ENCODE data around the gene DDX1. TPM values are rescaled to one million over a fixed set of nuclear protein-coding genes. Genes with fewer than 3 reads are reported as not detected.

Gene DDX1
- total and polyA plus RNA-seq, 10 donors: 32.6 to 62.0 (median 48.3) TPM

DNA sequence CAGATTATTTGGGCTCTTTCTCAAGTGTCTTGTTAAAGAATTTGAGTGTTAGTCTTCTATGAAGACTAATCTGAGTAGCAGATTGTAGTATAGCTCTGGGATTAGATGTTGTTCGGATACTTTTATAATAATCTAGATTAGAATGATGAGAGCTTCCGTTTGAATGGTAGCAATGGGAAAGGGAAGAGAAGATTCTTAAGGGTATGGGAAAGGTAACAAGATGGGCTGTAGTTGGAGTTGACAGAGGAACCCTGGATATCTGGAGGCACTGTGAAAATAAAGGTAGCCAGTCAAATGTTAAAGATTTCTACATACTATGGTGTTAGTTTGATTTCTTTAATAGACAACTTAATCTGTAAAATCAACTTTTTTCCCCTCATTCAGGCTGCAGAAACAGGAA is 4.7 kb downstream of the DDX1 start:
- intact Hi-C loops (cut with DNase I; ENCODE audit: low total_unique reads): no loop called here
- Histone ChIP-seq H3K9me3 (no peaks in the 10 kb centered on the region), H3K4me3 (no peak overlapping the region), H3K4me1 (peaks cover 5 to 35% (median 30%) of the 10 kb centered on the region in 6 donors), H3K27me3 (replicated peaks in 1 of 7) (no peaks in the 10 kb centered on the region), H3K36me3 (peaks cover 12 to 71% (median 62%) of the 10 kb centered on the region in 6 donors), H3K27ac (no peak overlapping the region)
- 83 to 88% (median 84%) methylated on average over 2 of the region's 2 CpGs for WGBS, 5 donors
- no peak for TF ChIP-seq POLR2AphosphoS5 (IDR thresholded peaks at IDR 0.05)
- DNase-seq: no peak

DNA sequence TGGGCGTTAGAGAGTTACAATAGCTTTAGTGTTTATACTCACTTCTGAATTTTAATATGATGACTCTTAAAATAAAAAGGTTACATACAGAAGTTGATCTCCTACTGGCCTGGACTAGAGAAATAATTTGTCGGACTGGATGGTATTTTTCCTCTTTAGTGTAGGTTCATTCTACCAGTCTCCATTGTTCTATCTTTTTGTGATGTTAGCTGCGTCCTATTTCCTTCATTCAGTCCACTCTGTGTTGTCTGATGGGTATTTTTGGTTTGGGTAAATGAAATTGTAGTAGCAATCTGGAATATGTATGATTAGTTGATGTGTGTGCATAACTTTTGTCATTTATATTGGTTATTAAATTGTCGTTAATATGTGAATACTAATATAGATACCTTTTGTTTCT is 5.3 kb downstream of the DDX1 start:
- intact Hi-C loops (cut with DNase I; ENCODE audit: low total_unique reads): no loop called here
- no peaks in the 10 kb centered on the region for H3K9me3 ChIP-seq
- H3K27me3 ChIP-seq (replicated peaks in 1 of 7): no peaks in the 10 kb centered on the region
- no peak overlapping the region for H3K4me3 ChIP-seq
- H3K27ac ChIP-seq: no peak overlapping the region
- 88 to 95% (median 95%) methylated on average over 4 of the region's 4 CpGs for WGBS, 5 donors
- peaks cover 5 to 33% (median 27%) of the 10 kb centered on the region in 6 donors for H3K4me1 ChIP-seq
- TF ChIP-seq, protein P1, sequence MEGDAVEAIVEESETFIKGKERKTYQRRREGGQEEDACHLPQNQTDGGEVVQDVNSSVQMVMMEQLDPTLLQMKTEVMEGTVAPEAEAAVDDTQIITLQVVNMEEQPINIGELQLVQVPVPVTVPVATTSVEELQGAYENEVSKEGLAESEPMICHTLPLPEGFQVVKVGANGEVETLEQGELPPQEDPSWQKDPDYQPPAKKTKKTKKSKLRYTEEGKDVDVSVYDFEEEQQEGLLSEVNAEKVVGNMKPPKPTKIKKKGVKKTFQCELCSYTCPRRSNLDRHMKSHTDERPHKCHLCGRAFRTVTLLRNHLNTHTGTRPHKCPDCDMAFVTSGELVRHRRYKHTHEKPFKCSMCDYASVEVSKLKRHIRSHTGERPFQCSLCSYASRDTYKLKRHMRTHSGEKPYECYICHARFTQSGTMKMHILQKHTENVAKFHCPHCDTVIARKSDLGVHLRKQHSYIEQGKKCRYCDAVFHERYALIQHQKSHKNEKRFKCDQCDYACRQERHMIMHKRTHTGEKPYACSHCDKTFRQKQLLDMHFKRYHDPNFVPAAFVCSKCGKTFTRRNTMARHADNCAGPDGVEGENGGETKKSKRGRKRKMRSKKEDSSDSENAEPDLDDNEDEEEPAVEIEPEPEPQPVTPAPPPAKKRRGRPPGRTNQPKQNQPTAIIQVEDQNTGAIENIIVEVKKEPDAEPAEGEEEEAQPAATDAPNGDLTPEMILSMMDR (IDR thresholded peaks at IDR 0.05 in 8 of 11, conservative IDR thresholded peaks at IDR 0.05 in 3 of 11): no peak
- TF ChIP-seq POLR2AphosphoS5 (IDR thresholded peaks at IDR 0.05) (no peak), POLR2A (IDR thresholded peaks at IDR 0.05) (no peak)
- no peak for DNase-seq
- H3K36me3 ChIP-seq: peaks cover 12 to 77% (median 67%) of the 10 kb centered on the region in 6 donors

DNA sequence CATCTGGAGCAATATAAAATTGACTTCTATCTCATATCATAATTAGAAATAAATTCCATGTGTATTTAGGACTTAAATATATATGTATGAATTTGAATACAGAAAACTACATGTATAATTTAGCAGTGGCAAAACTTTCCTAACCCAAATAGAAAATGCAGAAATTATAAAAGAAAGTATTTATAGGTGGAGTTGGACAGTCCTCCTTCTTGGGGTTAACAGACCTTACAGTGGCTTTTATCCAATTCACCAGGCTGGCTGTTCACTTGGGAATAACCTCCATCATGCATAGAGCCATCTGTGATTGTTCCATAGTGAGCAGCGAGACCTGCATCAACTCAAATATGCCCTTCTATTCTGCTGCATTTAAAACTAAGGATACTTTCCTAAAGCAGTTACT is 8.3 kb downstream of the DDX1 start:
- WGBS, 5 donors: 91 to 97% (median 95%) methylated on average over 1 of the region's 1 CpG
- H3K9me3 ChIP-seq: no peaks in the 10 kb centered on the region
- no peak overlapping the region for H3K27ac ChIP-seq
- no peaks in the 10 kb centered on the region for H3K27me3 ChIP-seq (replicated peaks in 1 of 7)
- H3K4me1 ChIP-seq: peaks cover 0 to 3% (median 0%) of the 10 kb centered on the region in 6 donors
- intact Hi-C loops (cut with DNase I; ENCODE audit: low total_unique reads): no loop called here
- TF ChIP-seq POLR2A (IDR thresholded peaks at IDR 0.05): no peak
- TF ChIP-seq, protein P1 (IDR thresholded peaks at IDR 0.05 in 8 of 11, conservative IDR thresholded peaks at IDR 0.05 in 3 of 11): no peak
- no peak for TF ChIP-seq POLR2AphosphoS5 (IDR thresholded peaks at IDR 0.05)
- no peak for DNase-seq
- peaks cover 23 to 100% (median 97%) of the 10 kb centered on the region in 6 donors for H3K36me3 ChIP-seq
- no peak overlapping the region for H3K4me3 ChIP-seq

DNA sequence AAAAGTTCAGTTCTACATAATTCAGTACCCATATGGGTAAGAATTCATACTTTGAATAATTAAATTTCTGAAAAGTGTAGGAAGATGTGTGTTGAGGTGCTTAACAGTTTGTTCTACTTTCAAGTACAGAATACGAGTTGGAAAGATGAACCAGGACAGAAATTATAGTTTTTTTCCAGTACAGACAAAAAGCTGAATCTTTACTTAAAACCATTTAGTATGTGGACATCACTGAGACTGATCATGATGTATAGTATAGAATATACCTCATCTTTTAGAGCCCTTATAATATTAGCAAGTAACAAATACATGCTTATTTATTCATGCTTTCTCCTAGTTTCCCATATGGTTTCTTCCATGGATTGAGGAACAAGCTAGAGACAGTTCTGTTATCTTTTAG is 10.0 kb downstream of the DDX1 start:
- intact Hi-C loops (cut with DNase I; ENCODE audit: low total_unique reads): no loop called here
- no peak for DNase-seq
- H3K4me1 ChIP-seq: no peaks in the 10 kb centered on the region
- H3K27me3 ChIP-seq (replicated peaks in 1 of 7): no peaks in the 10 kb centered on the region
- 93 to 98% (median 98%) methylated on average over 1 of the region's 1 CpG for WGBS, 5 donors
- H3K9me3 ChIP-seq: no peaks in the 10 kb centered on the region
- H3K4me3 ChIP-seq: no peak overlapping the region
- H3K27ac ChIP-seq: no peak overlapping the region
- TF ChIP-seq POLR2AphosphoS5 (IDR thresholded peaks at IDR 0.05) (no peak), POLR2A (IDR thresholded peaks at IDR 0.05) (no peak)
- TF ChIP-seq, protein P1 (IDR thresholded peaks at IDR 0.05 in 8 of 11, conservative IDR thresholded peaks at IDR 0.05 in 3 of 11): no peak
- peaks cover 30 to 100% (median 98%) of the 10 kb centered on the region in 6 donors for H3K36me3 ChIP-seq

DNA sequence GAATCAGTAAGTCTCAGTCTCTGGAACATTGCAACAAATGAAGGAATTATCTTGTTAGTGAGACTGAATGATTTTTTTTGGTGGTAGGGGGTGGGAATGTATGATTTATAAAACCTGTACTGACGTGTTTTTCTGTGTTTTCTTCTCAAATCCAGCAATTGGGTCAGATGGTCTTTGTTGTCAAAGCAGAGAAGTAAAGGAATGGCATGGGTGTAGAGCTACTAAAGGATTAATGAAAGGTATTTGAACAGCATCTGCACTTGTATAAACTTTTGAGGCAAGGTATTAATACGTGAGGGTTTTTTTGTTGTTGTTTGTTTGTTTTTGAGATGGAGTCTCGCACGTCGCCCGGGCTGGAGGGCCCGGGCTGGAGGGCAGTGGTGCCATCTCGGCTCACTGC is 10.7 kb downstream of the DDX1 start:
- Histone ChIP-seq H3K9me3 (no peaks in the 10 kb centered on the region), H3K4me1 (no peaks in the 10 kb centered on the region), H3K36me3 (peaks cover 30 to 100% (median 97%) of the 10 kb centered on the region in 6 donors), H3K27ac (no peak overlapping the region), H3K4me3 (no peak overlapping the region), H3K27me3 (replicated peaks in 1 of 7) (no peaks in the 10 kb centered on the region)
- TF ChIP-seq POLR2AphosphoS5 (IDR thresholded peaks at IDR 0.05) (no peak), POLR2A (IDR thresholded peaks at IDR 0.05) (no peak)
- TF ChIP-seq, protein P1 (IDR thresholded peaks at IDR 0.05 in 8 of 11, conservative IDR thresholded peaks at IDR 0.05 in 3 of 11): no peak
- 93 to 98% (median 95%) methylated on average over 8 of the region's 8 CpGs for WGBS, 5 donors
- intact Hi-C loops (cut with DNase I; ENCODE audit: low total_unique reads): no loop called here
- DNase-seq: no peak

Measured in spleen (tissue), 11 donors.